RWPE2 (cell line): ENCODE data around the gene MAJIN.
A peak's percentile ranks its signal among the peaks of the same experiment; 100 is the strongest.

Experiments
- ATAC-seq: fragments of 200-7000 bp; cut with Tn5 transposase; 3 replicates; pipeline ENCODE4 v1.9.1; 2021; ENCODE audit warnings: low read depth
- DNase-seq: peaks from one replicate; pipeline ENCODE4 v3.0.0-alpha.2; 2020; ENCODE audit warnings: low spot score
- H3K27ac ChIP-seq: fragments of 450-650 bp; 2 replicates; pipeline ENCODE4 v1.5.1; 2017; ENCODE audit warnings: mild to moderate bottlenecking; ENCODE audit not compliant: poor library complexity, severe bottlenecking
- H3K27me3 ChIP-seq: fragments of 250-450 bp; sonication (Bioruptor Pico); 2 replicates; pipeline ENCODE4 v1.5.1; 2021; ENCODE audit warnings: mild to moderate bottlenecking, moderate library complexity; ENCODE audit not compliant: insufficient read depth, poor library complexity, severe bottlenecking
- H3K36me3 ChIP-seq: fragments of 250-450 bp; sonication (Bioruptor Pico); 2 replicates; pipeline ENCODE4 v1.5.1; 2020; ENCODE audit warnings: low read depth, mild to moderate bottlenecking, moderate library complexity
- H3K4me1 ChIP-seq: fragments of 250-450 bp; sonication (Bioruptor Pico); 2 replicates; pipeline ENCODE4 v1.5.1; 2021; ENCODE audit warnings: mild to moderate bottlenecking, moderate library complexity; ENCODE audit not compliant: insufficient read depth, poor library complexity, severe bottlenecking
- H3K4me3 ChIP-seq: fragments of 250-450 bp; sonication (Bioruptor Pico); 2 replicates; pipeline ENCODE4 v1.5.1; 2021; ENCODE audit warnings: mild to moderate bottlenecking, moderate library complexity; ENCODE audit not compliant: severe bottlenecking
- H3K9me3 ChIP-seq: fragments of 250-450 bp; sonication (Bioruptor Pico); 2 replicates; pipeline ENCODE4 v1.5.1; 2021; ENCODE audit warnings: mild to moderate bottlenecking, moderate library complexity; ENCODE audit not compliant: severe bottlenecking
- TF ChIP-seq, protein P1 (sequence below): fragments of 450-650 bp; IDR thresholded peaks from one replicate; pipeline ENCODE4 v1.5.1; 2017; ENCODE audit warnings: mild to moderate bottlenecking, moderate library complexity; ENCODE audit not compliant: poor library complexity, severe bottlenecking

Gene MAJIN

DNA sequence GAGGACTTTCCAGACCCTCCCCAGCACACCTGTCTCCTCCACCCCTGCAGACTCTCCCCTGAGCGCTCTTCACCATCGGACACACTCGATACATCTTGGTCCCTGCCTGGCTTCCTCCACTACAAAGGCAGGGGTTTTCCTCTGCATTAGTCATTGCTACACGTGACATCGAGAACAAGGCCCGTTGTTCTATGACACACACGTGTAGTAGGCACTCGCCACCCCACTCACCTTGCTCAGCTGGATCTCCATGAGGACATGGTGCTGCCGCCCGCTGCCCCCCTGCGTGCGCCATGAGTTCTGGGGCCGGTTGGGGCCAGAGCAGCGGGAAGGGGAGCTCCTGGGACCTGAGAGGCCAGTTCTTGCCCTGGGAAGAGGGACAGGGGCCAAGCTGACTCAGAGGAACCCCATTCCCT is 71.6 kb downstream of the MAJIN start:
- TF ChIP-seq, protein P1, sequence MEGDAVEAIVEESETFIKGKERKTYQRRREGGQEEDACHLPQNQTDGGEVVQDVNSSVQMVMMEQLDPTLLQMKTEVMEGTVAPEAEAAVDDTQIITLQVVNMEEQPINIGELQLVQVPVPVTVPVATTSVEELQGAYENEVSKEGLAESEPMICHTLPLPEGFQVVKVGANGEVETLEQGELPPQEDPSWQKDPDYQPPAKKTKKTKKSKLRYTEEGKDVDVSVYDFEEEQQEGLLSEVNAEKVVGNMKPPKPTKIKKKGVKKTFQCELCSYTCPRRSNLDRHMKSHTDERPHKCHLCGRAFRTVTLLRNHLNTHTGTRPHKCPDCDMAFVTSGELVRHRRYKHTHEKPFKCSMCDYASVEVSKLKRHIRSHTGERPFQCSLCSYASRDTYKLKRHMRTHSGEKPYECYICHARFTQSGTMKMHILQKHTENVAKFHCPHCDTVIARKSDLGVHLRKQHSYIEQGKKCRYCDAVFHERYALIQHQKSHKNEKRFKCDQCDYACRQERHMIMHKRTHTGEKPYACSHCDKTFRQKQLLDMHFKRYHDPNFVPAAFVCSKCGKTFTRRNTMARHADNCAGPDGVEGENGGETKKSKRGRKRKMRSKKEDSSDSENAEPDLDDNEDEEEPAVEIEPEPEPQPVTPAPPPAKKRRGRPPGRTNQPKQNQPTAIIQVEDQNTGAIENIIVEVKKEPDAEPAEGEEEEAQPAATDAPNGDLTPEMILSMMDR: no peak
- no peak for DNase-seq
- Histone ChIP-seq H3K27ac (no peak overlapping the region), H3K4me1 (no peaks in the 10 kb centered on the region), H3K36me3 (peaks cover 29% of the 10 kb centered on the region), H3K4me3 (no peak overlapping the region), H3K9me3 (no peaks in the 10 kb centered on the region), H3K27me3 (no peaks in the 10 kb centered on the region)
- peak; percentile 48; the same call in 2 of the 3 replicates for ATAC-seq

DNA sequence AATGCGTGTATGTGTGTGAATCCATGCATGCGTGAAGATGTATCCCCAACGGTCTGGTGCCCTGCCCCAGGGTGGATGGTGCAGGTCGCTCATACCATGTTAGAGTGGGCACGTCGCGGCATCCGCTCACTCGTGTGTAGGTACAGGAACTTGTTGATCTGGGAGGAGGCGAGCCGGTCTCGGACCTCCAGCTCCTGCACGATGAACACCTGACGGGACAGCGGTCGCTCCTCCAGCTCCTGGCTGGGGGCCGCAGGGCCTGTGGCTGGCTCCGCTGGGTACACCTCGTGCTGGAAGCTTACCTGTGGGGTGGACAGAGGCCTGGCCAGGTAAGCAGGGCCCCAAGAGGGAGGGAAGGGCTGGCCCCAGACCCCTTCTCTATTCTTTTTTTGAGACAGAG is 73.4 kb downstream of the MAJIN start:
- Histone ChIP-seq H3K9me3 (no peaks in the 10 kb centered on the region), H3K36me3 (peaks cover 24% of the 10 kb centered on the region), H3K4me3 (no peak overlapping the region), H3K27me3 (no peaks in the 10 kb centered on the region), H3K27ac (no peak overlapping the region), H3K4me1 (no peaks in the 10 kb centered on the region)
- ATAC-seq: no peak
- TF ChIP-seq, protein P1: no peak
- no peak for DNase-seq

DNA sequence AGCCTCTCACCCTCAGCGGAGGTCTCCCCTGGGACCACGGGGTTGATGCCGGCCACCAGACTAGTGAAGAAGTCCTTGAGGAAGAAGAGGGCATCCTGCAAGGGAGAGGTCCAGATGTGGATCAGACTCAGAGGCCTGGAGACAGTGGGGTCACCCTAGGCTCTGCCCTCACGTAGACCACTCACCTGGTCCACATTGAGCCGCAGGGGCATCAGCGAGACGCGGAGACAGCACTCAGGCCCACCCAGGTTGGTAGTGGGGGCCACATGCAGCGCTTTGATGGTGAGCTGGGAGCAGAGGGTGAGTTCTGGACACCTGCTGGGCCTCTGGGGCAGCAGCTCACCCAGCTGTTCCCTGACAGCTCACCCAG is 73.8 kb downstream of the MAJIN start:
- DNase-seq (no peak), ATAC-seq (no peak)
- TF ChIP-seq, protein P1: no peak
- no peak overlapping the region for H3K27ac ChIP-seq
- no peaks in the 10 kb centered on the region for H3K27me3 ChIP-seq
- peaks cover 19% of the 10 kb centered on the region for H3K36me3 ChIP-seq
- no peak overlapping the region for H3K4me3 ChIP-seq
- H3K4me1 ChIP-seq: no peaks in the 10 kb centered on the region
- H3K9me3 ChIP-seq: no peaks in the 10 kb centered on the region

DNA sequence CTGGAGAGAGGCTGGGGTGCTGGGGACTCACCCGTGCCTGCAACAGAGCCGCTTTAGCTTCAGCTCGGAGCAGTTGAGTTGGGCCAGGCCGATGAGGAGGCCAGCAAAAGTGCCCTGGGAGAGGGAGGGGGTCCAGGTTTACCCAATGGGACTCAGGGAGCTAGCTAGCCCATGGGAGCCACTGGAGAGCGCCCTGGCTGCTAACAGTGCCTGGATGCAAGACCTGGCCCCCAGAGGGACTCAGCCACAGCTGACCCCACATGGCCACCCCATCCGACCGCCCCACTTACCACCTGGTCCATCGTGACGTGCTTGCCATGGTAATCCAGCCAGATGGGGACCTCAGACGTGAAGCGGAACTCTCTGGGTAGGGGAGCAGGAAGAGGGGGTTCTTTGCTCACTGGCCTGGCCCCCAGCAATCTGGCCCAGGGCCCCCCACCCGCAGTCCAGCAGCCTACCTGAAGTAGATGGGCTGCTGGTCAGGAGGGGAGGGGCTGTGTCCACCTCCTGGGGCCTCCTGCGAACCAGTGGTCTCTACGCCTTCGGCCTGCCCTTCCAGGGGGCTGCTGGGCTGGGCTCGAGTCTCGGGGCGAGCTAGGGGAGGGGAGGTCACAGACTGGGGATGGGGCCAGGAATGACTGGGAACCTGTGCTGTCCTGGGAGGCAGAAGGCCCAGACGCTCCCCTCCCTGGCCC is 74.4 kb downstream of the MAJIN start:
- TF ChIP-seq, protein P1: no peak
- H3K4me1 ChIP-seq: no peaks in the 10 kb centered on the region
- no peak overlapping the region for H3K4me3 ChIP-seq
- H3K36me3 ChIP-seq: peaks cover 17% of the 10 kb centered on the region; the same call in 1 of the 2 replicates
- no peaks in the 10 kb centered on the region for H3K27me3 ChIP-seq
- no peak overlapping the region for H3K27ac ChIP-seq
- DNase-seq (peak; percentile 62), ATAC-seq (no peak)
- H3K9me3 ChIP-seq: no peaks in the 10 kb centered on the region

DNA sequence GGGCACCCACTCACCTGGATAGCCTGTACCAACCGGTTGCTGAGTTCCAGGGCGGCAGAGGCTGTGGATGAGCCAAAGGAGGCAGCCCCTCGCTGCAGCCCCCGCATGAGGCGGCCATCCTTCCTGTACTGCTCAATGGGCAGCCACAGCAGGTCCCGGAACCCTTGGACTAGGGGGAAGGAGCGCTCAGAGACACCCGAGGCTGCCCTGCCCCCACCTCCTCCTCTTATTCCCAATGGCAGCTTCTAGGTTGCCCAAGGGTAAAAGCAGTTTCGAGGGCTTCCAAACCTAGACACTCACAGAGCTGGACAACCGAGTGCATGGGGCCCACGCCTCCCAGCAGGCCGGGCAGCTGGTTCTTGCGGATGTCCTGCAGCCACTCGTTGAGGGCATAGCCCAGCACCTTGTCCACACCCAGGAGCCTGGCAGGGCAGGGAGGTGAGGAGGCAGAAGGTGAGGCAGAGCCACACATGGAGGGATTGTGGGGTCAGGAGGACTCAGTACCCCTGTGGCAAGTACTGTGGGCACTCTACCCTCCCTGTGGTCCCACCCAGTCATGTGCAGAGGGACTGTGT is 75.4 kb downstream of the MAJIN start:
- H3K36me3 ChIP-seq: peaks cover 12% of the 10 kb centered on the region; the same call in 1 of the 2 replicates
- DNase-seq (no peak), ATAC-seq (no peak)
- no peaks in the 10 kb centered on the region for H3K4me1 ChIP-seq
- TF ChIP-seq, protein P1: no peak
- H3K4me3 ChIP-seq: no peak overlapping the region
- no peaks in the 10 kb centered on the region for H3K9me3 ChIP-seq
- no peaks in the 10 kb centered on the region for H3K27me3 ChIP-seq
- no peak overlapping the region for H3K27ac ChIP-seq
